ENCODE results near the gene PCNX3. TPM values are rescaled to one million over a fixed set of nuclear protein-coding genes. Genes with fewer than 3 reads are reported as not detected.

Gene PCNX3
- total and polyA plus RNA-seq, 2 donors (not counting 3 experiments of a cell fraction or from before 2014, with no cell fraction given): 42.6 to 53.9 TPM

DNA sequence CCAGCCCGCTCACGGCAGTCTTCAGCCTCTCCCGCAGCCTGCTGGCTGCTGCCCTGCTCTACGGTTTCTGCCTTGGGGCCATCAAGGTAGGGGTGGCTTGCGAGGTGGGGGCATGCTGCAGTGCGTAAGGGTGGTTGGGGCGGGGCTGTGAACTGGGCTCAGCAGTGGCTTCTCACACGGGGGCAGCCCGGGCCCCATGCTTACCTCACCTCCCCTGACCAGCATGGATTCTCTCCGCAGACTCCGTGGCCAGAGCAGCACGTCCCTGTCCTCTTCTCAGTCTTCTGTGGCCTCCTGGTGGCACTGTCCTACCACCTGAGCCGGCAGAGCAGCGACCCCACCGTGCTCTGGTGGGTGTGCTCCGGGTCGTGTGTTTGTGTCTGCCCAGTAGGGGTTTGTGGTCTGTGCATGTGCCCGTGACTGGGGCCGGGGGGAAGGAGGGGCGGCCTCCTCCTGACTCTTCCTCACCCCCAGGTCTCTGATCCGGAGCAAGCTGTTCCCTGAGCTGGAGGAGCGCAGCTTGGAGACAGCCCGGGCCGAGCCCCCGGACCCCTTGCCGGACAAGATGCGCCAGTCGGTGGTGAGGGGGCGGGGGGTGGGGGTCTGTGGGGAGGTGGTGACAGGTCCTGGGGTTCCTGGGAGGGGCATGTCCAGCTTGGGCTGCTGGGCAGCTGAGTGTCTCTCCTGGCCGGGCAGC is 9.5 kb downstream of the PCNX3 start:
- Histone ChIP-seq H3K4me2 (ENCODE audit: insufficient read depth, low read length) (no peak overlapping the region), H3K4me3 (replicated peaks in 1 of 3; ENCODE audit: insufficient read depth in 1 of 3, low read depth in 1 of 3, low read length in 3 of 3) (no peak overlapping the region), H3K9me3 (replicated peaks; ENCODE audit: control insufficient read depth, insufficient read depth, low read length) (no peaks in the 10 kb centered on the region), H2AFZ (ENCODE audit: low read depth, low read length) (no peak overlapping the region), H3K36me3 (ENCODE audit: control insufficient read depth in 2 of 2, extremely low read depth in 1 of 2, insufficient read depth in 2 of 2, low read length in 2 of 2) (peaks cover 18 to 70% of the 10 kb centered on the region in 2 experiments), H3K4me1 (ENCODE audit: control insufficient read depth, extremely low read depth, insufficient read depth, low read length) (no peaks in the 10 kb centered on the region), H3K9me1 (replicated peaks; ENCODE audit: control insufficient read depth, extremely low read depth, insufficient read depth, low read length) (no peaks in the 10 kb centered on the region), H3K27me3 (ENCODE audit: control insufficient read depth in 2 of 2, insufficient read depth in 2 of 2, low read length in 2 of 2) (no peaks in the 10 kb centered on the region), H3K9ac (replicated peaks; ENCODE audit: extremely low read depth, insufficient read depth, low read length) (no peak overlapping the region), H3K79me2 (ENCODE audit: control insufficient read depth, insufficient read depth, low read length) (no peaks in the 10 kb centered on the region), H3K27ac (ENCODE audit: insufficient read depth, low read depth, low read length) (no peak overlapping the region), H4K20me1 (replicated peaks; ENCODE audit: control insufficient read depth, extremely low read depth, insufficient read depth, low read length) (no peaks in the 10 kb centered on the region)
- FAIRE-seq (no peak), DNase-seq (ENCODE audit: low read depth, low spot score) (no peak)
- TSS peak; percentile 20 for BruUV-seq (replicated peaks)
- POLR2A ChIA-PET: interaction anchor here (1.0 kb wide), 1 partner anchor 10 kb away, joined by 3 read pairs; the partner anchor contains the start of gene PCNX3
- intact Hi-C loops (cut with micrococcal nuclease) (no loop called here), dilution Hi-C loops (cut with MboI; ENCODE audit: extremely low pct_ligation_motif_present, low sequenced_read_pairs) (no loop called here)
- CTCF ChIA-PET: interaction anchor here (0.9 to 2.8 kb wide), 23 partner anchors 8 to 363 kb away, joined by 3 to 24 read pairs (median 5); partner anchors contain the start of genes AP5B1, FAM89B, KAT5 and PCNX3
- TF ChIP-seq EZH2 (IDR thresholded peaks at IDR 0.05; ENCODE audit: borderline replicate concordance, low read depth, low read length, severe bottlenecking) (no peak), JUN (IDR thresholded peaks at IDR 0.05; ENCODE audit: borderline replicate concordance, insufficient read depth, insufficient read length, low read depth) (no peak), MYC (IDR thresholded peaks at IDR 0.05; ENCODE audit: low read depth, low read length) (no peak), GATA2 (IDR thresholded peaks at IDR 0.05; ENCODE audit: insufficient read depth, insufficient read length, low read depth, low read length) (no peak), POLR2A (IDR thresholded peaks at IDR 0.05; ENCODE audit: low read depth, low read length) (no peak), FOS (IDR thresholded peaks at IDR 0.05; ENCODE audit: borderline replicate concordance, insufficient read depth, low read length) (no peak), POLR2AphosphoS5 (IDR thresholded peaks at IDR 0.05; ENCODE audit: insufficient read depth, low read depth, low read length) (no peak)
- TF ChIP-seq, protein P1, sequence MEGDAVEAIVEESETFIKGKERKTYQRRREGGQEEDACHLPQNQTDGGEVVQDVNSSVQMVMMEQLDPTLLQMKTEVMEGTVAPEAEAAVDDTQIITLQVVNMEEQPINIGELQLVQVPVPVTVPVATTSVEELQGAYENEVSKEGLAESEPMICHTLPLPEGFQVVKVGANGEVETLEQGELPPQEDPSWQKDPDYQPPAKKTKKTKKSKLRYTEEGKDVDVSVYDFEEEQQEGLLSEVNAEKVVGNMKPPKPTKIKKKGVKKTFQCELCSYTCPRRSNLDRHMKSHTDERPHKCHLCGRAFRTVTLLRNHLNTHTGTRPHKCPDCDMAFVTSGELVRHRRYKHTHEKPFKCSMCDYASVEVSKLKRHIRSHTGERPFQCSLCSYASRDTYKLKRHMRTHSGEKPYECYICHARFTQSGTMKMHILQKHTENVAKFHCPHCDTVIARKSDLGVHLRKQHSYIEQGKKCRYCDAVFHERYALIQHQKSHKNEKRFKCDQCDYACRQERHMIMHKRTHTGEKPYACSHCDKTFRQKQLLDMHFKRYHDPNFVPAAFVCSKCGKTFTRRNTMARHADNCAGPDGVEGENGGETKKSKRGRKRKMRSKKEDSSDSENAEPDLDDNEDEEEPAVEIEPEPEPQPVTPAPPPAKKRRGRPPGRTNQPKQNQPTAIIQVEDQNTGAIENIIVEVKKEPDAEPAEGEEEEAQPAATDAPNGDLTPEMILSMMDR (IDR thresholded peaks at IDR 0.05; ENCODE audit: extremely low read depth in 1 of 2, insufficient read depth in 1 of 2, low read depth in 1 of 2, low read length in 2 of 2): no peak
- TF ChIP-seq, protein P2, sequence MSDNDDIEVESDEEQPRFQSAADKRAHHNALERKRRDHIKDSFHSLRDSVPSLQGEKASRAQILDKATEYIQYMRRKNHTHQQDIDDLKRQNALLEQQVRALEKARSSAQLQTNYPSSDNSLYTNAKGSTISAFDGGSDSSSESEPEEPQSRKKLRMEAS (IDR thresholded peaks at IDR 0.05; ENCODE audit: insufficient read depth, insufficient read length): no peak
